Vagina (tissue), 2 donors: ENCODE data around the gene RTBDN. TPM values are rescaled to one million over a fixed set of nuclear protein-coding genes. Genes with fewer than 3 reads are reported as not detected.

Experiments
- DNase-seq, 2 donors: peaks; one replicate each; pipeline ENCODE4 v3.0.0-alpha.2; 2017; ENCODE audit errors: extremely low spot score in 2 of 2
- H3K27ac ChIP-seq: fragments of 200-600 bp; sonication (generic); one replicate; pipeline ENCODE4 v1.5.1; 2019
- H3K27me3 ChIP-seq: fragments of 200-600 bp; sonication (generic); one replicate; pipeline ENCODE4 v1.5.1; 2019
- H3K36me3 ChIP-seq, 2 donors: fragments of 200-600 bp; sonication (generic); one replicate each; pipeline ENCODE4 v1.5.1; 2017 to 2019
- H3K4me1 ChIP-seq: fragments of 200-600 bp; sonication (generic); one replicate; pipeline ENCODE4 v1.5.1; 2019
- H3K4me3 ChIP-seq, 2 donors: fragments of 200-600 bp; sonication (generic); 1 replicate in 1 of 2; 2 replicates in 1 of 2; pipeline ENCODE4 v1.5.1; 2016 to 2019
- H3K9me3 ChIP-seq: fragments of 200-600 bp; sonication (generic); one replicate; pipeline ENCODE4 v1.5.1; 2019
- CTCF ChIP-seq, 3 experiments: fragments of 450-650 bp in 2 of 3; fragments of 200-600 bp in 1 of 3; sonication (generic) in 1 of 3; IDR thresholded peaks; one replicate each; pipeline ENCODE4 v1.5.1; 2017 to 2019; ENCODE audit warnings: antibody characterized with exemption in 3 of 3, mild to moderate bottlenecking in 2 of 3, moderate library complexity in 2 of 3
- POLR2A ChIP-seq, 2 donors: fragments of 450-650 bp; IDR thresholded peaks; one replicate each; pipeline ENCODE4 v1.6.1; 2017; ENCODE audit warnings: antibody characterized with exemption in 2 of 2, mild to moderate bottlenecking in 2 of 2, moderate library complexity in 2 of 2
- POLR2AphosphoS5 ChIP-seq, 2 donors: sonication (generic); formaldehyde crosslinking; IDR thresholded peaks; one replicate each; pipeline ENCODE4 v1.9.0; 2017; ENCODE audit warnings: antibody characterized with exemption in 2 of 2, mild to moderate bottlenecking in 2 of 2, low read depth in 1 of 2; ENCODE audit not compliant: insufficient read depth in 1 of 2
- intact Hi-C: fragments of 100-400 bp; cut with DNase I; formaldehyde crosslinking; loops from one replicate; pipeline ENCODE4 v1.15.1; 2023
- microRNA-seq: library from miRNA; unstranded; fragments of <30 nt; microRNA quantifications from one replicate; pipeline ENCODE4, GENCODE V29; 2017; ENCODE audit warnings: borderline number of aligned reads, borderline replicate concordance
- small RNA-seq: library from RNA; depleted of rRNA; stranded (forward); fragments of <200 nt; gene quantifications from one replicate; pipeline ENCODE3, GENCODE V24; 2016
- total RNA-seq: library from RNA; depleted of rRNA; stranded (reverse); fragments of >200 nt; gene quantifications from one replicate; pipeline ENCODE4 v1.2.3, GENCODE V29; 2016

RTBDN gene
- total RNA-seq, 1 donor from 2014 or later = 8.8 TPM

DNA sequence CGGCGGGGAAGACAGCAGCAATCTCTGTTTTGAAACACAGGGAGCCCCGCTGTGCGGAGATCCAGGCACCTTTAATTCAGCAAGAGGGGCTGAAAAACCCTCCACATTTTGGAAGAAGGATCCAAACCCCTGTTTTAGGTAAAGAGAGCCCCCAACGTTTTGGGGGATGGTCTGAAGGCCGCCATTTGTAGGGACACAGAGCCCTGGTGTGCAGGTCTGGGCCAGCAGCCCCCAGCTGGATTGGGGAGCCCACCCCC is 55.5 kb downstream of the RTBDN start:
- intact Hi-C loops = loop anchor here (1.0 kb wide), 1 partner anchor 17 kb away; no protein-coding TSS in a partner anchor
- DNase-seq = no peak
- Histone ChIP-seq H3K27ac (peak overlapping the region; percentile 94), H3K27me3 (no peaks in the 10 kb centered on the region), H3K4me1 (peaks cover 57% of the 10 kb centered on the region), H3K4me3 (peak overlapping the region; percentile 56 to 85), H3K36me3 (no peaks in the 10 kb centered on the region), H3K9me3 (no peaks in the 10 kb centered on the region)
- no peak for TF ChIP-seq CTCF (IDR thresholded peaks at IDR 0.05)
- no peak for TF ChIP-seq POLR2AphosphoS5 (IDR thresholded peaks at IDR 0.05; ENCODE audit: insufficient read depth in 1 of 2, low read depth in 1 of 2)
- no peak for TF ChIP-seq POLR2A (IDR thresholded peaks at IDR 0.05)

DNA sequence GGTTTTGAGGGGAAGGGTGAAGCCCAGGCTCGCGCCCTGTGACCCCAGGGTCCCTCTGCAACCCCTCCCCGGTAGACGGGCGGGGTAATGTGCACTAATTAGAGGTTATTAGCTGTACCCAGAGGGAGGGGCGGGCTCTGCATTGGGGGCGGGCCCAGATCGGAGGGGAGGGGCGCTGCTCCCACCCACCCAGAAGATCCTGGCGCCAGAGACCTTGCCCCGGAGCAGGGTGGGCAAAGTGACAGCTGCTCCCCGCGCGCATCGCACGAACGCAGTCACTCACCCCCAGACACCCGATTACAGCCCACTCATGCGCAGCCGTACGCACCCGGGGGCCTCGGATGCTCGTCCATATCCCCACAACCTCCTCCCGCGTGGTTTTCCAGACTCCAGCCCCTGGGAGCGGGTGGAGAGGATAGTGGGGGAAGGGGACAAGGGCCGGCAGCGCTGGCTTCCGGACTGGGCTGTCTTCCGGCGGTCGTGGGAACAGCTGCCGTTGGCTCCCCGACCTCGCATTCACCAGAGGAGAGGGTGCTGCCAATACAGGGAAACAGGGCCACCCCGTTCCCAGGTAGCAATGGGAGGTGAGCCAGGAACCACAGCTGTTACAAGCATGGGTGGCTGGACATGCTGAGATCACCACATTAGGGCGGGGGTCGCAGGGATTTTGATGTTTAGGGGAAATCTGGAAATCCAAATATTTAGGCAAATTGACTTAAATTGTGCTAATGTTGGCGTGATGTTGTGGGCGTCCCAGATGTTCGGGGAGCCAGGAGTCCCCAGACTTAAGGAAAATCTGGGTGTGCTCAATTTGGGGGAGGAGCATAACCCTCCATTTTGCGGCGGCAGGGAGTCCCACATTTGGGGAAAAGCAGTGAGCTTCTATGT is 56.1 kb downstream of the RTBDN start:
- Histone ChIP-seq H3K9me3 (no peaks in the 10 kb centered on the region), H3K27ac (peak overlapping the region; percentile 94), H3K4me3 (peak overlapping the region; percentile 56 to 85), H3K27me3 (no peaks in the 10 kb centered on the region), H3K4me1 (peaks cover 51% of the 10 kb centered on the region), H3K36me3 (no peaks in the 10 kb centered on the region)
- DNase-seq = no peak
- intact Hi-C loops = loop anchor here (1.0 kb wide), 1 partner anchor 18 kb away; no protein-coding TSS in a partner anchor
- TF ChIP-seq POLR2AphosphoS5 (IDR thresholded peaks at IDR 0.05; ENCODE audit: insufficient read depth in 1 of 2, low read depth in 1 of 2) (peak in 1 of 2 donors; percentile 77), POLR2A (IDR thresholded peaks at IDR 0.05) (peak in 1 of 2 donors; percentile 4), CTCF (IDR thresholded peaks at IDR 0.05) (no peak)

GRCh38 chr19:12777217-12778016 is 57.0 kb downstream of the RTBDN start:
- Histone ChIP-seq H3K9me3 (no peaks in the 10 kb centered on the region), H3K27me3 (no peaks in the 10 kb centered on the region), H3K36me3 (no peaks in the 10 kb centered on the region), H3K27ac (peak overlapping the region; percentile 94), H3K4me1 (peaks cover 45% of the 10 kb centered on the region), H3K4me3 (peak overlapping the region; percentile 56 to 85)
- no peak for DNase-seq
- intact Hi-C loops = loop anchor here (1.0 kb wide), 1 partner anchor 19 kb away; no protein-coding TSS in a partner anchor
- TF ChIP-seq CTCF (IDR thresholded peaks at IDR 0.05) (peak; percentile 81 to 98 (median 96)), POLR2AphosphoS5 (IDR thresholded peaks at IDR 0.05; ENCODE audit: insufficient read depth in 1 of 2, low read depth in 1 of 2) (peak; percentile 53 to 76), POLR2A (IDR thresholded peaks at IDR 0.05) (no peak)

Small RNAs within 50 kb of the gene (microRNA-seq; reads per million reads assigned to microRNA genes)
- gene MIR5684 = not detected
- gene MIR6794 = not detected

Small RNAs within 50 kb of the gene (small RNA-seq; reads per million reads assigned to genes)
- gene MIR5684 (not detected), gene MIR6794 (not detected)

Other genes with a start within 250 kb of the RTBDN start
- gene ZNF490, start 223.8 kb downstream of the RTBDN start, total RNA-seq = 4.9 TPM
- 17.9 TPM for gene ZNF791, start 223.7 kb downstream of the RTBDN start, total RNA-seq
- 49.1 TPM for gene MAN2B1, start 167.8 kb downstream of the RTBDN start, total RNA-seq
- gene WDR83, start 167.8 kb downstream of the RTBDN start, total RNA-seq = 8.3 TPM
- gene DHPS, start 152.7 kb downstream of the RTBDN start, total RNA-seq = 119 TPM
- not detected for gene GNG14, start 146.6 kb downstream of the RTBDN start, total RNA-seq
- 5.6 TPM for gene FBXW9, start 137.9 kb downstream of the RTBDN start, total RNA-seq
- gene TNPO2, start 110.6 kb downstream of the RTBDN start, total RNA-seq = 85.7 TPM
- 227 TPM for gene TRIR, start 99.9 kb downstream of the RTBDN start, total RNA-seq
- 59.9 TPM for gene GET3, start 97.1 kb downstream of the RTBDN start, total RNA-seq
- gene BEST2, start 82.8 kb downstream of the RTBDN start, total RNA-seq = 1.2 TPM
- gene HOOK2, start 59.0 kb downstream of the RTBDN start, total RNA-seq = 65.6 TPM
- gene JUNB, start 43.1 kb downstream of the RTBDN start, total RNA-seq = 1,161 TPM
- 190 TPM for gene PRDX2, start 32.8 kb downstream of the RTBDN start, total RNA-seq
- not detected for gene THSD8, start 32.5 kb downstream of the RTBDN start, total RNA-seq
- gene RNASEH2A, start 28.0 kb downstream of the RTBDN start, total RNA-seq = 10.8 TPM
- gene MAST1, start 3.9 kb upstream of the RTBDN start, total RNA-seq = 1.2 TPM
- 23.6 TPM for gene DNASE2, start 46.9 kb upstream of the RTBDN start, total RNA-seq
- not detected for gene KLF1, start 52.6 kb upstream of the RTBDN start, total RNA-seq
- 23.6 TPM for gene GCDH, start 56.6 kb upstream of the RTBDN start, total RNA-seq
- gene SYCE2, start 84.7 kb upstream of the RTBDN start, total RNA-seq = not detected
- gene FARSA, start 99.1 kb upstream of the RTBDN start, total RNA-seq = 44.2 TPM
- 303 TPM for gene CALR, start 104.0 kb upstream of the RTBDN start, total RNA-seq
- 85.9 TPM for gene RAD23A, start 111.3 kb upstream of the RTBDN start, total RNA-seq
- 80.3 TPM for gene GADD45GIP1, start 122.6 kb upstream of the RTBDN start, total RNA-seq
- not detected for gene DAND5, start 135.0 kb upstream of the RTBDN start, total RNA-seq
- 81.8 TPM for gene NFIX, start 160.9 kb upstream of the RTBDN start, total RNA-seq